Measurements from ENCODE around the gene FBLIM1. TPM values are rescaled to one million over a fixed set of nuclear protein-coding genes. Genes with fewer than 3 reads are reported as not detected.

FBLIM1 gene
- polyA plus RNA-seq, 4 donors, result 52.0 to 60.6 (median 56.7) TPM

DNA sequence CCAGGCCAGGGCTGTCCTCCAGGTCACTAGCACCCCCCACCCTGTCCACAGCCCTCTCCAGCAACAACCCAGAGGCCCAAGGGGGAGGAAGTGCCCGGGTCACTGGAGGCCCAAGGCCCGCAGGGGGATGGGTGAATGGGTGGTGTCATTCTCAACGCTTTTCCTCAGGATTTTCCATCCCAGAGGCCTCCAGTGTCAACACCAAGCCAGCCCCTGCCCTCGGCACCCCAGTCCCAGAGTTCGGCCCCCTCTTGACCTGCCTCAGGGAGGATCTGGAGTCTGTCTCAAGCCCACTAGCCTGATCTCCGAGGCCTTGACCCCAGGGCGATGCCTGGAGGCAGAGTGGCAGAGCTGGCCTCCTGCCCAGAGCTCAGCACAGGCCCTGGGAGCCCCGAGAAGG, 11.2 kb upstream of the FBLIM1 start:
- DNase-seq (ENCODE audit: low read depth in 4 of 4, low spot score in 3 of 4), result no peak

- DNase-seq (ENCODE audit: low read depth in 4 of 4, low spot score in 3 of 4), result no peak
Observed at GRCh38 chr1:15748264-15748663, 10.3 kb upstream of the FBLIM1 start.

GRCh38 chr1:15748690-15749398, 9.8 kb upstream of the FBLIM1 start:
- no peak for DNase-seq (ENCODE audit: low read depth in 4 of 4, low spot score in 3 of 4)

- DNase-seq (ENCODE audit: low read depth in 4 of 4, low spot score in 3 of 4), result no peak
Observed at GRCh38 chr1:15749399-15750291, 8.9 kb upstream of the FBLIM1 start.

GRCh38 chr1:15750924-15751323, 7.7 kb upstream of the FBLIM1 start:
- no peak for DNase-seq (ENCODE audit: low read depth in 4 of 4, low spot score in 3 of 4)

GRCh38 chr1:15751717-15752116, 6.9 kb upstream of the FBLIM1 start:
- DNase-seq (ENCODE audit: low read depth in 4 of 4, low spot score in 3 of 4), result no peak

GRCh38 chr1:15753776-15754175, 4.8 kb upstream of the FBLIM1 start:
- no peak for DNase-seq (ENCODE audit: low read depth in 4 of 4, low spot score in 3 of 4)

- DNase-seq (ENCODE audit: low read depth in 4 of 4, low spot score in 3 of 4), result no peak
Observed at GRCh38 chr1:15755021-15755645, 3.5 kb upstream of the FBLIM1 start.

GRCh38 chr1:15755646-15756040, 3.0 kb upstream of the FBLIM1 start:
- DNase-seq (ENCODE audit: low read depth in 4 of 4, low spot score in 3 of 4), result no peak

- DNase-seq (ENCODE audit: low read depth in 4 of 4, low spot score in 3 of 4), result no peak
Observed at GRCh38 chr1:15756143-15757015, 2.2 kb upstream of the FBLIM1 start.

DNA sequence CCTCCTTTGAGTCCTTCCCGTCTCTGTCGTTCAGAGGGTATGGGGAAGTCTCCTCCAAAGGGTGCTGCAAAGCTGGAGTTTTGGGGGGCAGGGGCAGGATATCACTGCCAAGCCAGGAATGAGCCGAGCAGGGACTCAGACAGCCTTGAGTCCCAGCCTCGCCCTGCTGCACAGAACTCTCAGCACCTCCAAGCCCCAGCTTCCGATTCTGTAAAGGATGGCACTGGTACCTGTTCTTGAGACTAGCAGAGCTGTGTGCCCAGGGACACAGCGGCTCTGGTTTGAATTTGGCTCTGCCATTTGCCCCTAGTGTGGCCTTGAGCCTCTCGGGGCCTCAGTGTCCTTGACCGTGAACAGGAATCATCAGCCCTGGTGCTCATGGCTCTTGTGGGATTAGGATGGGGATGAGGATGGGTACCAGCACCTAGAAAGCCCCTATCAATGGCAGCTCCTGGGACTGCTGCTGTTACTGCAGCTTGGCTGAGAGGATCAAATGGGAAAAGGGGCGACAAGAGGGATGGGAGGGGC, 1.5 kb upstream of the FBLIM1 start:
- no peak for DNase-seq (ENCODE audit: low read depth in 4 of 4, low spot score in 3 of 4)

DNA sequence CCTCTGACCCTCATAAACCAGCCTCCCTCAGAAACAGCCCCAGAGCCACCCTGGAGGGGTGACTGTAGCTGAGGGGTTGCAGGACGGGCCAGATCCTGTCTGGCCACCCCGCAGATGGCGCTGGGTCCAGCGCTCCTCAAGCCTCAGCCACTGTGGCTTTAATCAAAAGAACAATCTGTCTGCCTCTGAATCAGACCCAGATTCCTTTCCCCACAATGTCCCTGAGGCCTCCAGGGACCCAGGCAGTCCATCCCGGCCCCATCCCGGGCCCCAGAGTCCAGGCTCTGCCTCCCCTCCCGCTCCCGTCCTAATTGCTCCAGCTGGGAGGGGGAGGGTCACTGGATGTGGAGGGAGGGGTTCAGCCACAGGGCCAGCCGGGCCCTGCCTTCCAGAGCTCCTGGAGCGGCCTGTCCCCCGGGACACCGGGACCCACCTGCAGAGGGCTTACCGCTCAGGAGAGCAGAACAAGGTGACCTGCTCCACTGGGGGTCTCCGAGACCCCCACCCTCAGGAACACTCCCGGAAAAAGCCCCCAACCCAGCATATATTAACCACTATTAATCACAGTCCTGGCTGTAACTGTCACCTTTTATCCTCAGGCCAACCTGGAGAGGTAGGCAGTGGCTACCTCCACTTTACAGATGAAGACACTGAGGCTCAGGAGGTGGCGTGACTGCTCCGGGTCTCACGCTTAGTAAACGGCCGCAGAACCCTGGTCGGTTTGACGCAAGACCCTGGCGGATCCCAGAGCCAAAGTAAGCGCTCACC, 836 bp upstream of the FBLIM1 start:
- no peak for DNase-seq (ENCODE audit: low read depth in 4 of 4, low spot score in 3 of 4)

GRCh38 chr1:15758953-15759661, 512 bp downstream of the FBLIM1 start:
- DNase-seq (ENCODE audit: low read depth in 4 of 4, low spot score in 3 of 4), result no peak

DNA sequence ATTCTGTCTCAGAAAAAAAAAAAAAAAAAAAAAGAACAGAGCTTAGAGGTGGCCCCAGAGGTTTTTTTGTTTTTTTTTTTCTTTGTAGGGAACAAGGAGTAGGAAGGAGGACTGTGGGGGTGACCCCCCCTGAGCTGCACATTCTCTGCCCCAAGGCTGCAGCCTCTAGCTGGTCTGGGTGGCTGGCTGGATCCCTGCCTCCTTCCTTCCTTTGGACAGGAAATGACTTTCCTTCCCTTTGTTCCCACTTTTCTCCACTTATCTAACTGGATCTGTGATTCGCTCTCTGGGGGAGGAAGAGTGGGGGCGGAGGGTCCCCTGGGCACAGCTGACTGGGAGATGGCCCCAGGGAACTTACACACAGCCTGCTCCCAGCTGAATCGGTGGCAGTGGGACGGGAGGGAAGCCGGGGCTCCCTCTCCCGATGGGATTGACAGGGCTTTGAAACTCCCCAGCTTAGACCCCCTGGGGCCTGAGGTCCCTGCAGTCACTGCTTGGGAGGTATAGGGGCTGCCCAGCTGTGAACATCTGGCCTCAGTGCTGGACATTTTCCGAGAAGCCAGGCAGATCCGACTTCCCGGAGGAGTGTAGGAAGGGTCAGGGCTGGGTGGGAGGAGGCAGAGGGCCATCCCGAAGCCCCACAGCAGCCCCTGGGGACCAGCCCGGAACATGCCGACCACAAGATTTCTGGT, 2.1 kb downstream of the FBLIM1 start:
- peak in 2 of 4 donors; percentile 69 to 70 for DNase-seq (ENCODE audit: low read depth in 4 of 4, low spot score in 3 of 4)

DNA sequence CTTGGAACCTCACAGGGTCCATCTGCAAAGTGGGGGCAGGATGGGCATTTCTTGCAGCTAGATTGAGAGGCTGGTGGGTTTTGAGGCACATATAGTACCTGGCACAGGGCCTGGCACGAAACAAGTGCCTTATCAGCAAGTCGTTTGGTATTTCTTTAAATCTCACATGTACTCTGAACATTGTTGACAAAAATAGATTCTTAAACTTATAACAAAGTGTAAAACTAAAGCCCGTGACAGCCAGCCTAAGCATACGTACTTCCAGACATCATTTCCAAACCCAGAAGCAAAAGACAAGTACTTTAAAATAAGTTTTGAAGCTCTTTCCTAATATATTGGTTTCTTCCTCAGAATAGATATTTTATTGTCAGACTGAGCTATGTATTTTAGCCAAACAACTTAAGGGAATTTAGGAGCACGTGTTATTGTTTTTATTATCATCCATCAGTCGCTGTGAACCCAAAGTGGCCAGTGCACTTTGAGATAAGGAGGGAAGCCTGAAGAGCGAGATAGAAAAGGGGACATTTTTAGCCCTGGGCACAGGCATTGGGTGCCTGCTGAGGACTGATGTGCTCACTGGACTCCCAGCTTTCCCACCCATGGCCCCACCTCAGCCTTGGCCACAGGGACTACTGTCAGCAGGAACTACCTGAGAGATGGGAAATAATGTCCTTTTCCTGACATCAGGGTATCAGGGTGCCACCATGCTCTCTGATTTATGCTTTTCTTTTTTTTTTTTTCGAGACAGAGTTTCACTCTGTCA, 3.0 kb downstream of the FBLIM1 start:
- no peak for DNase-seq (ENCODE audit: low read depth in 4 of 4, low spot score in 3 of 4)

DNA sequence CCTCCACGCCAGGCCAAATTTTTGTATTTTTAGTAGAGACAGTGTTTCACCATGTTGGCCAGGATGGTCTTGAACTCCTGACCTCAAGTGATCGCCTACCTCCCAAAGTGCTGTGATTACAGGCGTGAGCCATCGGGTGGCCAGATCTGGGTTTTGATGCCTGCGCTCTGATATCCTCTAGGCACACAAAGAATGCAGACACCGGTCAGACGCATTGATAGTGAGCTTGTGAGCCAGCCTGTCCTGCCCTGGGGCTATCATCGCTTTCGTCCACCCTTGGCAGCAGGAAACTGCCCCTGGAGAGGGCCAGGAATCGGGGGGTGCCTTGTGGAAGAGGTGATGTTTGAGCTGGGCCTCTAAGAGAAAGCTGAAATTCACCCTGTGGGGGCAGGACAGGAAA, 4.0 kb downstream of the FBLIM1 start:
- no peak for DNase-seq (ENCODE audit: low read depth in 4 of 4, low spot score in 3 of 4)

GRCh38 chr1:15764269-15764764, 5.7 kb downstream of the FBLIM1 start:
- no peak for DNase-seq (ENCODE audit: low read depth in 4 of 4, low spot score in 3 of 4)

All from right renal pelvis (tissue), 4 donors.